Astrocyte (in vitro differentiated cells and primary cell): Measurements from ENCODE around the gene OGFOD3. TPM values are rescaled to one million over a fixed set of nuclear protein-coding genes. Genes with fewer than 3 reads are reported as not detected.

Source experiments
- DNase-seq: peaks from one replicate; pipeline ENCODE4 v3.0.0-alpha.2; 2010; ENCODE audit warnings: low read depth
- FAIRE-seq: peaks from 2 replicates; lab custom pipeline; 2011; peaks lifted over from hg19 to GRCh38; lab: Jason Lieb, UNC
- H2AFZ ChIP-seq: 2 replicates; pipeline ENCODE4 v1.6.0; 2012; ENCODE audit warnings: low read depth, low read length, inconsistent platforms
- H3K27ac ChIP-seq: 2 replicates; pipeline ENCODE4 v1.5.1; 2011; ENCODE audit warnings: low read depth, low read length, inconsistent platforms
- H3K27me3 ChIP-seq: 2 replicates; pipeline ENCODE4 v1.6.0; 2011; ENCODE audit warnings: low read length, inconsistent platforms; ENCODE audit not compliant: insufficient read depth
- H3K36me3 ChIP-seq: 2 replicates; pipeline ENCODE4 v1.5.1; 2011; ENCODE audit warnings: low read length, inconsistent platforms; ENCODE audit not compliant: insufficient read depth
- H3K4me1 ChIP-seq: 2 replicates; pipeline ENCODE4 v1.5.1; 2011; ENCODE audit warnings: low read length, inconsistent platforms; ENCODE audit not compliant: insufficient read depth
- H3K4me2 ChIP-seq: 2 replicates; pipeline ENCODE4 v1.6.0; 2012; ENCODE audit warnings: low read length, inconsistent platforms
- H3K4me3 ChIP-seq: 2 replicates; pipeline ENCODE4 v1.5.1; 2011; ENCODE audit warnings: low read depth, mild to moderate bottlenecking, low read length, inconsistent platforms; ENCODE audit not compliant: insufficient read depth
- H3K79me2 ChIP-seq: 2 replicates; pipeline ENCODE4 v1.6.0; 2012; ENCODE audit warnings: mild to moderate bottlenecking, low read length, inconsistent platforms; ENCODE audit not compliant: insufficient read depth
- H3K9ac ChIP-seq: 2 replicates; pipeline ENCODE4 v1.6.0; 2012; ENCODE audit warnings: mild to moderate bottlenecking, low read length, inconsistent platforms
- H3K9me3 ChIP-seq: 2 replicates; pipeline ENCODE4 v1.5.1; 2012; ENCODE audit warnings: low read depth, mild to moderate bottlenecking, low read length, inconsistent platforms; ENCODE audit not compliant: insufficient read depth
- H4K20me1 ChIP-seq: 2 replicates; pipeline ENCODE4 v1.6.0; 2012; ENCODE audit warnings: low read length, inconsistent platforms; ENCODE audit not compliant: insufficient read depth
- H3K27ac Mint-ChIP-seq: one replicate; pipeline ENCODE4 v1.8.0; 2021; ENCODE audit warnings: mild to moderate bottlenecking, mixed read lengths; ENCODE audit not compliant: unreplicated experiment
- H3K27me3 Mint-ChIP-seq: one replicate; pipeline ENCODE4 v1.8.0; 2021; ENCODE audit warnings: low read depth, mixed read lengths; ENCODE audit not compliant: unreplicated experiment
- H3K36me3 Mint-ChIP-seq: one replicate; pipeline ENCODE4 v1.8.0; 2021; ENCODE audit warnings: low read depth, mixed read lengths; ENCODE audit not compliant: unreplicated experiment
- H3K4me1 Mint-ChIP-seq: one replicate; pipeline ENCODE4 v1.8.0; 2021; ENCODE audit warnings: low read depth, mixed read lengths; ENCODE audit not compliant: unreplicated experiment
- H3K4me3 Mint-ChIP-seq: one replicate; pipeline ENCODE4 v1.8.0; 2021; ENCODE audit warnings: mild to moderate bottlenecking, moderate library complexity, mixed read lengths; ENCODE audit not compliant: unreplicated experiment
- H3K9me3 Mint-ChIP-seq: one replicate; pipeline ENCODE4 v1.8.0; 2021; ENCODE audit warnings: mild to moderate bottlenecking, mixed read lengths; ENCODE audit not compliant: unreplicated experiment
- CTCF ChIP-seq: IDR thresholded peaks from 2 replicates; pipeline ENCODE4 v1.5.1; 2011; ENCODE audit warnings: low read depth, mild to moderate bottlenecking, inconsistent platforms, low read length, moderate library complexity; ENCODE audit not compliant: insufficient read depth
- EZH2 ChIP-seq: IDR thresholded peaks from 2 replicates; pipeline ENCODE4 v1.6.1; 2012; ENCODE audit warnings: mild to moderate bottlenecking, low read length, inconsistent platforms; ENCODE audit not compliant: insufficient read depth
- total RNA-seq: library from RNA; stranded (reverse); gene quantifications from 2 replicates; pipeline ENCODE4 v1.2.1, GENCODE V29; 2021

The OGFOD3 gene
- total RNA-seq, 1 donor from 2014 or later = 20.9 TPM

- H3K4me3 Mint-ChIP-seq = no peak overlapping the region
- H3K36me3 Mint-ChIP-seq = peaks cover 8% of the 10 kb centered on the region
- DNase-seq = peak; percentile 33
- Histone ChIP-seq H2AFZ (no peak overlapping the region), H3K4me1 (peaks cover 12% of the 10 kb centered on the region), H3K79me2 (peaks cover 14% of the 10 kb centered on the region), H3K4me2 (no peak overlapping the region), H3K4me3 (no peak overlapping the region), H3K27ac (no peak overlapping the region), H3K27me3 (no peaks in the 10 kb centered on the region), H4K20me1 (peaks cover 42% of the 10 kb centered on the region), H3K9me3 (no peaks in the 10 kb centered on the region), H3K36me3 (no peaks in the 10 kb centered on the region), H3K9ac (no peak overlapping the region)
- no peak overlapping the region for H3K27ac Mint-ChIP-seq
- H3K4me1 Mint-ChIP-seq = no peaks in the 10 kb centered on the region
- no peak for FAIRE-seq
- no peak for TF ChIP-seq CTCF
- no peak for TF ChIP-seq EZH2
- no peaks in the 10 kb centered on the region for H3K27me3 Mint-ChIP-seq
- H3K9me3 Mint-ChIP-seq = peaks cover 1% of the 10 kb centered on the region
Observed at GRCh38 chr17:82444941-82445521, 26.6 kb upstream of the OGFOD3 start.

GRCh38 chr17:82444284-82444893 is 26.0 kb upstream of the OGFOD3 start:
- peaks cover 9% of the 10 kb centered on the region for H3K4me1 ChIP-seq
- H3K79me2 ChIP-seq = peaks cover 7% of the 10 kb centered on the region
- Mint-ChIP-seq H3K27ac (no peak overlapping the region), H3K36me3 (peaks cover 8% of the 10 kb centered on the region), H3K9me3 (peaks cover 1% of the 10 kb centered on the region), H3K4me3 (no peak overlapping the region), H3K4me1 (no peaks in the 10 kb centered on the region), H3K27me3 (no peaks in the 10 kb centered on the region)
- no peak for FAIRE-seq
- H3K4me2 ChIP-seq = no peak overlapping the region
- no peak overlapping the region for H3K4me3 ChIP-seq
- TF ChIP-seq EZH2 = no peak
- no peak for TF ChIP-seq CTCF
- H3K36me3 ChIP-seq = no peaks in the 10 kb centered on the region
- H3K27ac ChIP-seq = no peak overlapping the region
- no peak overlapping the region for H2AFZ ChIP-seq
- peaks cover 42% of the 10 kb centered on the region for H4K20me1 ChIP-seq
- DNase-seq = no peak
- H3K9ac ChIP-seq = no peak overlapping the region
- H3K27me3 ChIP-seq = no peaks in the 10 kb centered on the region
- no peaks in the 10 kb centered on the region for H3K9me3 ChIP-seq
